Endothelial cell of coronary artery (primary cell): ENCODE data around the gene RREB1. TPM values are rescaled to one million over a fixed set of nuclear protein-coding genes. Genes with fewer than 3 reads are reported as not detected.

Experiments used
- total RNA-seq: library from RNA; depleted of rRNA; stranded (reverse); fragments of >200 nt; gene quantifications from 2 replicates; pipeline ENCODE4 v1.2.3, GENCODE V29; 2014

RREB1 gene, protein sequence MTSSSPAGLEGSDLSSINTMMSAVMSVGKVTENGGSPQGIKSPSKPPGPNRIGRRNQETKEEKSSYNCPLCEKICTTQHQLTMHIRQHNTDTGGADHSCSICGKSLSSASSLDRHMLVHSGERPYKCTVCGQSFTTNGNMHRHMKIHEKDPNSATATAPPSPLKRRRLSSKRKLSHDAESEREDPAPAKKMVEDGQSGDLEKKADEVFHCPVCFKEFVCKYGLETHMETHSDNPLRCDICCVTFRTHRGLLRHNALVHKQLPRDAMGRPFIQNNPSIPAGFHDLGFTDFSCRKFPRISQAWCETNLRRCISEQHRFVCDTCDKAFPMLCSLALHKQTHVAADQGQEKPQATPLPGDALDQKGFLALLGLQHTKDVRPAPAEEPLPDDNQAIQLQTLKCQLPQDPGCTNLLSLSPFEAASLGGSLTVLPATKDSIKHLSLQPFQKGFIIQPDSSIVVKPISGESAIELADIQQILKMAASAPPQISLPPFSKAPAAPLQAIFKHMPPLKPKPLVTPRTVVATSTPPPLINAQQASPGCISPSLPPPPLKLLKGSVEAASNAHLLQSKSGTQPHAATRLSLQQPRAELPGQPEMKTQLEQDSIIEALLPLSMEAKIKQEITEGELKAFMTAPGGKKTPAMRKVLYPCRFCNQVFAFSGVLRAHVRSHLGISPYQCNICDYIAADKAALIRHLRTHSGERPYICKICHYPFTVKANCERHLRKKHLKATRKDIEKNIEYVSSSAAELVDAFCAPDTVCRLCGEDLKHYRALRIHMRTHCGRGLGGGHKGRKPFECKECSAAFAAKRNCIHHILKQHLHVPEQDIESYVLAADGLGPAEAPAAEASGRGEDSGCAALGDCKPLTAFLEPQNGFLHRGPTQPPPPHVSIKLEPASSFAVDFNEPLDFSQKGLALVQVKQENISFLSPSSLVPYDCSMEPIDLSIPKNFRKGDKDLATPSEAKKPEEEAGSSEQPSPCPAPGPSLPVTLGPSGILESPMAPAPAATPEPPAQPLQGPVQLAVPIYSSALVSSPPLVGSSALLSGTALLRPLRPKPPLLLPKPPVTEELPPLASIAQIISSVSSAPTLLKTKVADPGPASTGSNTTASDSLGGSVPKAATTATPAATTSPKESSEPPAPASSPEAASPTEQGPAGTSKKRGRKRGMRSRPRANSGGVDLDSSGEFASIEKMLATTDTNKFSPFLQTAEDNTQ (N-terminal part only)
- total RNA-seq: 11.0 and 17.4 TPM in 2 replicates

GRCh38 chr6:7107578-7108195 is at the start of gene RREB1:
Gene RREB1, plus strand, starts transcription at chr6:7107961. Its CDS starts 73,951 bp downstream, at chr6:7181912.

Other genes with a start within 250 kb of the RREB1 start
- 76.2 and 76.3 TPM in 2 replicates for gene SSR1, start 205.2 kb downstream of the RREB1 start, total RNA-seq